Common myeloid progenitor, CD34-positive (primary cell): ENCODE data around the gene FGFR3.

Experiments
- CTCF ChIA-PET: fragments of 350-600 bp; sonication (Branson Sonifier 250); formaldehyde crosslinking; loops from one replicate; lab custom pipeline; 2021; ENCODE audit warnings: antibody characterized with exemption; lab: Charles Lee
- POLR2A ChIA-PET: fragments of 350-600 bp; sonication (Branson Sonifier 250); formaldehyde crosslinking; loops from one replicate; lab custom pipeline; 2021; ENCODE audit warnings: antibody characterized with exemption; lab: Charles Lee
- DNase-seq, 3 donors: peaks; one replicate each; pipeline versions ENCODE4 v3.0.0 to v3.0.0-alpha.2; 2013
- H3K27ac ChIP-seq, 2 experiments: 1 replicate in 1 of 2; 2 replicates in 1 of 2; pipeline ENCODE4 v1.7.0; 2013; ENCODE audit warnings: inconsistent platforms in 2 of 2, low read length in 2 of 2, mild to moderate bottlenecking in 2 of 2, low read depth in 1 of 2, moderate library complexity in 1 of 2; ENCODE audit not compliant: severe bottlenecking in 2 of 2, insufficient read depth in 1 of 2, poor library complexity in 1 of 2
- H3K27me3 ChIP-seq, 5 experiments: replicated peaks in 2 of 5; 1 replicate in 3 of 5; 2 replicates in 2 of 5; pipeline versions ENCODE4 v1.6.1 to v1.7.0; 2013; ENCODE audit warnings: low read length in 4 of 5, mild to moderate bottlenecking in 2 of 5, moderate library complexity in 2 of 5, inconsistent platforms in 1 of 5; ENCODE audit not compliant: insufficient read depth in 5 of 5, control insufficient read depth in 4 of 5
- H3K36me3 ChIP-seq, 4 experiments: 1 replicate in 2 of 4; 2 replicates in 2 of 4; pipeline versions ENCODE4 v1.6.1 to v1.7.0; 2013; ENCODE audit warnings: low read length in 3 of 4, control low read depth in 1 of 4, mild to moderate bottlenecking in 1 of 4; ENCODE audit not compliant: control insufficient read depth in 4 of 4, insufficient read depth in 4 of 4
- H3K4me1 ChIP-seq, 4 experiments: 1 replicate in 3 of 4; 2 replicates in 1 of 4; pipeline versions ENCODE4 v1.6.1 to v1.7.1; 2013; ENCODE audit warnings: low read length in 3 of 4, mild to moderate bottlenecking in 3 of 4, control low read depth in 1 of 4, inconsistent platforms in 1 of 4, moderate library complexity in 1 of 4; ENCODE audit not compliant: control insufficient read depth in 4 of 4, insufficient read depth in 4 of 4; ENCODE audit errors: control extremely low read depth in 1 of 4
- H3K4me3 ChIP-seq, 7 experiments: 1 replicate in 4 of 7; 2 replicates in 3 of 7; pipeline versions ENCODE4 v1.5.1 to v1.7.0; 2013; ENCODE audit warnings: mild to moderate bottlenecking in 7 of 7, low read length in 6 of 7, moderate library complexity in 6 of 7, inconsistent platforms in 2 of 7, low read depth in 2 of 7, control low read depth in 1 of 7; ENCODE audit not compliant: insufficient read depth in 4 of 7, control insufficient read depth in 1 of 7; ENCODE audit errors: extremely low read depth in 1 of 7
- H3K9me3 ChIP-seq, 5 experiments: 1 replicate in 4 of 5; 2 replicates in 1 of 5; pipeline versions ENCODE4 v1.6.1 to v1.7.1; 2013; ENCODE audit warnings: low read length in 4 of 5, mild to moderate bottlenecking in 2 of 5, inconsistent platforms in 1 of 5, low read depth in 1 of 5, moderate library complexity in 1 of 5; ENCODE audit not compliant: control insufficient read depth in 4 of 5, insufficient read depth in 2 of 5; ENCODE audit errors: control extremely low read depth in 1 of 5
- WGBS: methylation state at CpG from one replicate; pipeline ENCODE4 v1.1.5; 2013; ENCODE audit not compliant: insufficient coverage; 5-methylcytosine and 5-hydroxymethylcytosine counted together

The FGFR3 gene

GRCh38 chr4:1802151-1802715 is 9.1 kb downstream of the FGFR3 start:
- Histone ChIP-seq H3K27me3 (peaks cover 0 to 2% (median 0%) of the 10 kb centered on the region in 5 experiments), H3K9me3 (no peaks in the 10 kb centered on the region), H3K4me1 (no peaks in the 10 kb centered on the region), H3K4me3 (no peak overlapping the region), H3K27ac (no peak overlapping the region), H3K36me3 (no peaks in the 10 kb centered on the region)
- CTCF ChIA-PET = interaction anchor here (0.7 to 1.0 kb wide), 2 partner anchors 54 to 56 kb away, joined by 3 read pairs; no protein-coding TSS in a partner anchor
- POLR2A ChIA-PET = no interaction called here
- no peak for DNase-seq
- 95% methylated on average over 22 of the region's 22 CpGs for WGBS

- no peak for DNase-seq
- Histone ChIP-seq H3K4me3 (no peak overlapping the region), H3K9me3 (no peaks in the 10 kb centered on the region), H3K27me3 (no peaks in the 10 kb centered on the region), H3K4me1 (no peaks in the 10 kb centered on the region), H3K36me3 (no peaks in the 10 kb centered on the region), H3K27ac (no peak overlapping the region)
- POLR2A ChIA-PET = no interaction called here
- 97% methylated on average over 65 of the region's 71 CpGs for WGBS
- CTCF ChIA-PET = interaction anchor here (0.7 to 2.0 kb wide), 3 partner anchors 55 to 56 kb away, joined by 3 to 11 read pairs (median 3); no protein-coding TSS in a partner anchor
These were observed 9.8 kb downstream of the FGFR3 start for GRCh38 chr4:1802720-1803522.

DNA sequence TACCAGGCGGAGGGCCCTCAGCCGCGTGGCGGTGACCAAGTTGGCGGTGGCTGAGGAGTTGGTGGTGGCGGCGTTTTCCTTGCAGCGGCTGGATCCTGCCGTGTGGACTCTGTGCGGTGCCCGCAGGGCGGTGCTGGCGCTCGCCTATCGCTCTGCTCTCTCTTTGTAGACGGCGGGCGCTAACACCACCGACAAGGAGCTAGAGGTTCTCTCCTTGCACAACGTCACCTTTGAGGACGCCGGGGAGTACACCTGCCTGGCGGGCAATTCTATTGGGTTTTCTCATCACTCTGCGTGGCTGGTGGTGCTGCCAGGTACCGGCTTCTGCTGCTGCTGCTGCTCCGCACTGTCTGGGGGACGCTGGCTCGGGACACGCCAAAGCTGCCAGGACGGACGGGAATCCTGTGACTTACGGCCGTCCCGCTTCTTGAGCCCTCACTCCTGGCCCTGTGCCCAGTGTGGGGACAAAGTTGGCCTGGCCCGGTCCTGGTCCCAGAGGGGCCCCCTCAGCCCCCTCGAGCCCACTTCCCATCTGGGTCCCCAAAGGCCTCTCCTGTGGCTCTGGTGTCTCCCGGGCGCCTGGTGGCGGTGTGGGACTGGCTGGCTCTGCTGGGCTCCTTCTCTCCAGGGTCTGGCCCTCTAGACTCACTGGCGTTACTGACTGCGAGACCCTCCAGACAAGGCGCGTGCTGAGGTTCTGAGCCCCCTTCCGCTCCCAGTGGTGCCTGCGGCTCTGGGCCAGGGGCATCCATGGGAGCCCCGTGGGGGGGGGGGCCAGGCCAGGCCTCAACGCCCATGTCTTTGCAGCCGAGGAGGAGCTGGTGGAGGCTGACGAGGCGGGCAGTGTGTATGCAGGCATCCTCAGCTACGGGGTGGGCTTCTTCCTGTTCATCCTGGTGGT is 10.7 kb downstream of the FGFR3 start:
- Histone ChIP-seq H3K4me1 (no peaks in the 10 kb centered on the region), H3K27ac (no peak overlapping the region), H3K36me3 (no peaks in the 10 kb centered on the region), H3K4me3 (no peak overlapping the region), H3K9me3 (no peaks in the 10 kb centered on the region), H3K27me3 (no peaks in the 10 kb centered on the region)
- ChIA-PET POLR2A (no interaction called here), CTCF (interaction anchor here (0.7 to 2.0 kb wide), 2 partner anchors 9 to 56 kb away, joined by 3 to 11 read pairs; no protein-coding TSS in a partner anchor)
- no peak for DNase-seq
- WGBS = 94% methylated on average over 51 of the region's 51 CpGs

- ChIA-PET POLR2A (interaction anchor here (0.6 kb wide), 1 partner anchor 14 kb away, joined by 3 read pairs; no protein-coding TSS in a partner anchor), CTCF (interaction anchor here (0.7 to 2.0 kb wide), 2 partner anchors 10 to 57 kb away, joined by 3 to 11 read pairs; no protein-coding TSS in a partner anchor)
These were observed 11.8 kb downstream of the FGFR3 start for GRCh38 chr4:1804638-1805492.

GRCh38 chr4:1805493-1806222 is 12.6 kb downstream of the FGFR3 start:
- H3K4me1 ChIP-seq = no peaks in the 10 kb centered on the region
- WGBS = 94% methylated on average over 46 of the region's 47 CpGs
- no peaks in the 10 kb centered on the region for H3K27me3 ChIP-seq
- CTCF ChIA-PET = interaction anchor here (1.0 to 6.1 kb wide), 5 partner anchors 11 to 59 kb away, joined by 3 to 168 read pairs (median 4); no protein-coding TSS in a partner anchor
- no peak overlapping the region for H3K27ac ChIP-seq
- POLR2A ChIA-PET = no interaction called here
- H3K4me3 ChIP-seq = no peak overlapping the region
- DNase-seq = no peak
- no peaks in the 10 kb centered on the region for H3K9me3 ChIP-seq
- peaks cover 0 to 1% (median under 1%) of the 10 kb centered on the region in 4 experiments for H3K36me3 ChIP-seq

More at GRCh38 chr4:1804638-1805492, 11.8 kb downstream of the FGFR3 start:
- H3K36me3 ChIP-seq = no peaks in the 10 kb centered on the region
- no peaks in the 10 kb centered on the region for H3K27me3 ChIP-seq
- no peak overlapping the region for H3K4me3 ChIP-seq
- no peak for DNase-seq
- H3K27ac ChIP-seq = no peak overlapping the region
- H3K4me1 ChIP-seq = no peaks in the 10 kb centered on the region
- H3K9me3 ChIP-seq = no peaks in the 10 kb centered on the region
- 95% methylated on average over 25 of the region's 37 CpGs for WGBS

GRCh38 chr4:1806223-1806564 is 13.1 kb downstream of the FGFR3 start:
- Histone ChIP-seq H3K4me3 (no peak overlapping the region), H3K36me3 (peaks cover 0 to 7% (median 3%) of the 10 kb centered on the region in 4 experiments), H3K27ac (no peak overlapping the region), H3K9me3 (no peaks in the 10 kb centered on the region), H3K27me3 (no peaks in the 10 kb centered on the region), H3K4me1 (no peaks in the 10 kb centered on the region)
- DNase-seq = no peak
- POLR2A ChIA-PET = no interaction called here
- CTCF ChIA-PET = interaction anchor here (1.0 to 6.1 kb wide), 5 partner anchors 12 to 60 kb away, joined by 3 to 168 read pairs (median 4); no protein-coding TSS in a partner anchor
- 96% methylated on average over 11 of the region's 11 CpGs for WGBS
